Measurements from ENCODE around the gene PRTN3.
"Not testable (repeated sequence)": the region's sequence is repeated elsewhere in the genome, so short reads cannot be mapped to it uniquely, and the experiment has no call there.

PRTN3 gene

DNA sequence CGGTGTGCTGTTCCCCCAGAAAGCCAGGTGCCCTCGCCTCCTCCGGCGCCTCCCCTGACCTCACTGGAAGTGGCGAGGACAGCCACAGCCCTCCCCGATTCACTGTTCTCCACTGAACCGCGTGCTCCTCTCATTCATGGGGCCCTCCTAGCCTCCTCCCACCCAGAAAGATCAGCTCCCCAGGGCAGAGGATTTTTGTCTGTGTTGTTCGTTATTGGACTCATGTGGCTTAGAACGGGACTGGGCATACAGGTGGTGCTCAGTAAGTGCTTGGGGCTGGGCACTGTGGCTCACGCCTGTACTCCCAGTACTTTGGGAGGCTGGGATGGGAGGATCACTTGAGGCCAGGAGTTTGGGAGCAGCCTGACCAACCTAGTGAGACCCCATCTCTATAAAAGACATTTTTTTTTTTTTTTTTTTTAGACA, 3.8 kb downstream of the PRTN3 start:
- Histone ChIP-seq H3K36me3 (ENCODE audit: insufficient read depth, low read length) (no peaks in the 10 kb centered on the region), H3K27me3 (ENCODE audit: control insufficient read depth, insufficient read depth, low read length) (peaks cover 55% of the 10 kb centered on the region), H3K9me3 (replicated peaks; ENCODE audit: low read length) (no peaks in the 10 kb centered on the region), H3K4me2 (ENCODE audit: low read length) (no peak overlapping the region), H3K4me1 (ENCODE audit: control insufficient read depth, insufficient read depth, low read length) (peaks cover 8% of the 10 kb centered on the region), H3K9ac (ENCODE audit: low read depth, low read length) (no peak overlapping the region), H3K4me3 (ENCODE audit: low read length) (no peak overlapping the region)

GRCh38 chr19:845707-846521, 5.1 kb downstream of the PRTN3 start:
- peaks cover 53% of the 10 kb centered on the region for H3K27me3 ChIP-seq (ENCODE audit: control insufficient read depth, insufficient read depth, low read length)
- H3K9ac ChIP-seq (ENCODE audit: low read depth, low read length): no peak overlapping the region
- peak overlapping the region; percentile 21 for H3K4me2 ChIP-seq (ENCODE audit: low read length)
- peaks cover 15% of the 10 kb centered on the region for H3K4me1 ChIP-seq (ENCODE audit: control insufficient read depth, insufficient read depth, low read length)
- H3K36me3 ChIP-seq (ENCODE audit: insufficient read depth, low read length): no peaks in the 10 kb centered on the region
- no peaks in the 10 kb centered on the region for H3K9me3 ChIP-seq (replicated peaks; ENCODE audit: low read length)
- no peak overlapping the region for H3K4me3 ChIP-seq (ENCODE audit: low read length)

DNA sequence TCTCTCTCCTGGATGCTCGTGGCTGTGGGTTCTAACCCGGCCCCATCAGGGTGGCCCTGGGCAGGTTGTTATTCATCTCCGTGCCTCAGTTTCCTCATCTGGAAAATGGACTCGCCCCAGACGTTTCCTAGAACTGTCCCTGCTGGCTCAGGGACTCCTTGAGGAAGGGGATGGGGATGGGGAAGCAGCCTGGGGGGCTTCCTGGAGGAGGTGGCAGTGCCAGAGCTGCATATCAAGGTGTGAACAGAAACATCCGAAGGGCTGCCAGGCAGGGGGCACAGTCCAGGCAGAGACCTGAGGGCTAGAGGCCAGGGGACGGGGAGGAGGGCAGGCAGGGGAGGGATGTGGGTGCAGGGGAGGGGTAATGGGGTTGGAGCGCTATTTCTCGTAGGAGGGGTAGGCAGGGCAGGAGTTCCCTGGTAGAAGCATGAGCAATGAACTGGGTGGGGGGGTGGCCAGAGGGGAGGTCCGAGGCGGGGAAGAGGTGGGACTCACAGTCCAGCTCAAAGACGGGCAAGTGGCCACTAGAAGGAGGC, 7.7 kb downstream of the PRTN3 start:
- no peaks in the 10 kb centered on the region for H3K9me3 ChIP-seq (replicated peaks; ENCODE audit: low read length)
- no peak overlapping the region for H3K4me2 ChIP-seq (ENCODE audit: low read length)
- H3K9ac ChIP-seq (ENCODE audit: low read depth, low read length): no peak overlapping the region
- H3K4me3 ChIP-seq (ENCODE audit: low read length): no peak overlapping the region
- peaks cover 50% of the 10 kb centered on the region for H3K27me3 ChIP-seq (ENCODE audit: control insufficient read depth, insufficient read depth, low read length)
- peaks cover 13% of the 10 kb centered on the region for H3K4me1 ChIP-seq (ENCODE audit: control insufficient read depth, insufficient read depth, low read length)
- no peaks in the 10 kb centered on the region for H3K36me3 ChIP-seq (ENCODE audit: insufficient read depth, low read length)

GRCh38 chr19:849195-849594, 8.4 kb downstream of the PRTN3 start:
- not testable (repeated sequence) for H3K4me3 ChIP-seq (ENCODE audit: low read length); H3K9ac ChIP-seq (ENCODE audit: low read depth, low read length); H3K36me3 ChIP-seq (ENCODE audit: insufficient read depth, low read length); H3K4me2 ChIP-seq (ENCODE audit: low read length); H3K4me1 ChIP-seq (ENCODE audit: control insufficient read depth, insufficient read depth, low read length); H3K9me3 ChIP-seq (replicated peaks; ENCODE audit: low read length)
- peaks cover 44% of the 10 kb centered on the region for H3K27me3 ChIP-seq (ENCODE audit: control insufficient read depth, insufficient read depth, low read length)

DNA sequence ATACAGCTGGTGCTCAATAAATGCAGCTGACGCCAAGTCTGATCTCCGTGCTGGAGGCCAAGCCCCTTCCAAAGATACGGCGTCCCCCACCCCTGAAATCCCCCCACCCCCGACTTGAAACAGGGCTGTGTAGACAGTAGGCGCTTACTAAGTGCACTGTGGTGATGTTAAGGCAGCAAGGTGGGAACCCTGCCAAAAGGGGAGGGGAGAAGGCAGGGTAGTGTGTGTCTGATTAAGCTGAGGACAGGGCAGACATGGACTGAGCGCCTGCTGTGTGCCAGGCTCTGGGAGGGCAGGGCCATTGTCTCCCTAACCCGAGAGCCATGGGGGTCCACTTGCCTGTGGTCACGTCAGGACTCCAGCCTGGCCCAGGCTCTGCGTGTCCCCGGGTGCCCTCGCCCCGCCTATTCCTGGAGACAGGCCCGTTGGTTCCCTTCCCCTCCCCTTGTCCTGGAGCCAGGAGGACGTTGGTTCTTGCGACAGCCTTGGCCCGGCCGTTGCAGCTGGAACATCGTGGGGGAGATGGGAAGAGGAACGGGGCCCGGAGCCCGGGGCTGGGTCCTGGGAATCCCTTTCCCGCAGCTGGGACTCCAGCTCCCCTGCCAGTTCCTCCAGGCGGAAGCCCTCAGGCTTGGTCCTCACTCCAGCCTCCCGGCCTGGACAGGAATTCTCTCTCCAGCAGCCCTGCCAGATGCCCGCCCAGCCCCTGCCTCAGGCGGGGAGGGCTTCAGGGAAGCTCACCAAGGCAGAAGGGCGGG, 9.6 kb downstream of the PRTN3 start:
- Histone ChIP-seq H3K27me3 (ENCODE audit: control insufficient read depth, insufficient read depth, low read length) (peaks cover 36% of the 10 kb centered on the region), H3K9ac (ENCODE audit: low read depth, low read length) (peak overlapping the region; percentile 6)

DNA sequence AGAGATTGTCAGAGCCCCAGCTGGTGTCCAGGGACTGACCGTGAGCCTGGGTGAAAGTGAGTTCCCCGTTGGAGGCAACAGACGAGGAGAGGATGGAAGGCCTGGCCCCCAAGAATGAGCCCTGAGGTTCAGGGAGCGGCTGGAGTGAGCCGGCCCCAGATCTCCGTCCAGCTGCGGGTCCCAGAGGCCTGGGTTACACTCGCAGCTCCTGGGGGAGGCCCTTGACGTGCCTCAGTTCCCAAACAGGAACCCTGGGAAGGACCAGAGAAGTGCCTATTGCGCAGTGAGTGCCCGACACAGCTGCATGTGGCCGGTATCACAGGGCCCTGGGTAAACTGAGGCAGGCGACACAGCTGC, 10.2 kb downstream of the PRTN3 start:
- Histone ChIP-seq H3K27me3 (ENCODE audit: control insufficient read depth, insufficient read depth, low read length) (peaks cover 31% of the 10 kb centered on the region), H3K9ac (ENCODE audit: low read depth, low read length) (peak overlapping the region; percentile 6)

More for the DNA sequence above, 9.6 kb downstream of the PRTN3 start:
- no peaks in the 10 kb centered on the region for H3K36me3 ChIP-seq (ENCODE audit: insufficient read depth, low read length)
- peak overlapping the region; percentile 69 for H3K4me2 ChIP-seq (ENCODE audit: low read length)
- no peaks in the 10 kb centered on the region for H3K9me3 ChIP-seq (replicated peaks; ENCODE audit: low read length)
- peaks cover 8% of the 10 kb centered on the region for H3K4me1 ChIP-seq (ENCODE audit: control insufficient read depth, insufficient read depth, low read length)
- peak overlapping the region; percentile 43 for H3K4me3 ChIP-seq (ENCODE audit: low read length)

GRCh38 chr19:852136-853013, 11.6 kb downstream of the PRTN3 start, which contains the start of gene ELANE:
TSS of gene ELANE (plus strand) at chr19:852303. CDS start at chr19:852329, 26 bp downstream.
- Histone ChIP-seq H3K27me3 (ENCODE audit: control insufficient read depth, insufficient read depth, low read length) (peaks cover 18% of the 10 kb centered on the region), H3K4me2 (ENCODE audit: low read length) (no peak within 1 kb of the TSS), H3K4me1 (ENCODE audit: control insufficient read depth, insufficient read depth, low read length) (peaks cover 8% of the 10 kb centered on the region), H3K9me3 (replicated peaks; ENCODE audit: low read length) (no peaks in the 10 kb centered on the region), H3K9ac (ENCODE audit: low read depth, low read length) (no peak within 1 kb of the TSS), H3K4me3 (ENCODE audit: low read length) (no peak within 1 kb of the TSS), H3K36me3 (ENCODE audit: insufficient read depth, low read length) (no peaks in the 10 kb centered on the region)

More for the DNA sequence above, 10.2 kb downstream of the PRTN3 start:
- Histone ChIP-seq H3K4me3 (ENCODE audit: low read length) (peak overlapping the region; percentile 43), H3K9me3 (replicated peaks; ENCODE audit: low read length) (no peaks in the 10 kb centered on the region), H3K4me1 (ENCODE audit: control insufficient read depth, insufficient read depth, low read length) (peaks cover 8% of the 10 kb centered on the region), H3K36me3 (ENCODE audit: insufficient read depth, low read length) (no peaks in the 10 kb centered on the region), H3K4me2 (ENCODE audit: low read length) (peak overlapping the region; percentile 69)

- peaks cover 11% of the 10 kb centered on the region for H3K27me3 ChIP-seq (ENCODE audit: control insufficient read depth, insufficient read depth, low read length)
- H3K4me3 ChIP-seq (ENCODE audit: low read length): no peak overlapping the region
- no peak overlapping the region for H3K9ac ChIP-seq (ENCODE audit: low read depth, low read length)
- H3K9me3 ChIP-seq (replicated peaks; ENCODE audit: low read length): no peaks in the 10 kb centered on the region
- H3K4me2 ChIP-seq (ENCODE audit: low read length): no peak overlapping the region
- peaks cover 8% of the 10 kb centered on the region for H3K4me1 ChIP-seq (ENCODE audit: control insufficient read depth, insufficient read depth, low read length)
- H3K36me3 ChIP-seq (ENCODE audit: insufficient read depth, low read length): no peaks in the 10 kb centered on the region
Measured at GRCh38 chr19:853014-853585, 12.3 kb downstream of the PRTN3 start.

- H3K27me3 ChIP-seq (ENCODE audit: control insufficient read depth, insufficient read depth, low read length); H3K4me3 ChIP-seq (ENCODE audit: low read length); H3K4me1 ChIP-seq (ENCODE audit: control insufficient read depth, insufficient read depth, low read length): not testable (repeated sequence)
Measured at GRCh38 chr19:853614-854220, 12.9 kb downstream of the PRTN3 start.

GRCh38 chr19:854549-854948, 13.8 kb downstream of the PRTN3 start:
- Histone ChIP-seq H3K4me2 (ENCODE audit: low read length) (no peak overlapping the region), H3K27me3 (ENCODE audit: control insufficient read depth, insufficient read depth, low read length) (peaks cover 6% of the 10 kb centered on the region), H3K9ac (ENCODE audit: low read depth, low read length) (no peak overlapping the region), H3K4me3 (ENCODE audit: low read length) (no peak overlapping the region), H3K9me3 (replicated peaks; ENCODE audit: low read length) (no peaks in the 10 kb centered on the region), H3K36me3 (ENCODE audit: insufficient read depth, low read length) (no peaks in the 10 kb centered on the region), H3K4me1 (ENCODE audit: control insufficient read depth, insufficient read depth, low read length) (peaks cover 12% of the 10 kb centered on the region)

More at GRCh38 chr19:853614-854220, 12.9 kb downstream of the PRTN3 start:
- H3K9me3 ChIP-seq (replicated peaks; ENCODE audit: low read length); H3K9ac ChIP-seq (ENCODE audit: low read depth, low read length); H3K4me2 ChIP-seq (ENCODE audit: low read length); H3K36me3 ChIP-seq (ENCODE audit: insufficient read depth, low read length): not testable (repeated sequence)

Data from skeletal muscle satellite cell (primary cell).